Activated CD4-positive, alpha-beta T cell treated with anti-CD3 and anti-CD28 coated beads, Interleukin-2, amount 50 U/mL, for 16 hours (primary cell): ENCODE measurements around the gene DAAM1.

Experiments
- DNase-seq: peaks from one replicate; pipeline ENCODE4 v3.0.0-alpha.2; 2020

The DAAM1 gene

DNA sequence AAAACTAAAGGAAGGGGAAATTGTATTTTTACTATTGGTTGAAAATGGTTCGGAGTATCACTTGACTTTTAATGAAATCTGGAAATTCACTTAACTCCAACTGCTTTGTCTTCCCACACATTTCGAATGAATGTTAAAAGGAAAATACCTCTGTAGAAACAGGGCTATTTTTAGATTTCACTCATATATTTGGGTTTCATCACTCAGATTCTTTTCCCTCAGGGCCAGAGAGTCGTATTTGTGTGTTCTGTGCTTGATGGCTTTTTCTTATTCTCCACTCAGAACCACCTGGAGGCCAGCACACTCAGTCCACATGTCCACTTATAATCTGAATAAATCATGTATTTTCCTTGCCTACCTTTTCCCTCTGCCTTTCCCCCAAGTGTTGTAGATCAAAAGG lies 40.0 kb downstream of the DAAM1 start:
- DNase-seq = no peak

GRCh38 chr14:59229653-59230406 lies 41.4 kb downstream of the DAAM1 start:
- no peak for DNase-seq

GRCh38 chr14:59236195-59236594 lies 47.7 kb downstream of the DAAM1 start:
- no peak for DNase-seq

GRCh38 chr14:59238216-59238615 lies 49.7 kb downstream of the DAAM1 start:
- no peak for DNase-seq

- no peak for DNase-seq
These were observed 50.6 kb downstream of the DAAM1 start for GRCh38 chr14:59239022-59239421.

- no peak for DNase-seq
These were observed 51.9 kb downstream of the DAAM1 start for GRCh38 chr14:59240356-59240755.

DNA sequence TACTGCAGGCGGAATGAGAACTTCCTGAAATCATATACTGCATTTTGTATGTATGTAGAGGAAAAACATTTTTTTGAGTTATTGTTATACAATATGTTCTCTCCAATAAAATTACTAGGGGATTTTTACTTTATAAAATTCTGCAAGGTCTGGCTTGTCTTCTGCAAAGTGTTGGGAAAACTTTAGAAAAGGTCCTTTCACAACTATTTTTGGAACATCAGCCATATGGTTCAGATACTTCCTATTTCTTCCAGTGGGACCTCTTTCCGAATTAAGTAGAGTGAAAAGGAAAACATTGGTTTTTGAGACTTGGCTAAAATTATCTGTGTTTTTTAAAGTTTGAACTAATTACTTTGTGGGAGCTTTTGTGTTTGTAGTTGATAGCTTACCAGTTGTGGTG lies 52.7 kb downstream of the DAAM1 start:
- no peak for DNase-seq

- no peak for DNase-seq
These were observed 54.7 kb downstream of the DAAM1 start for GRCh38 chr14:59243174-59243573.

DNA sequence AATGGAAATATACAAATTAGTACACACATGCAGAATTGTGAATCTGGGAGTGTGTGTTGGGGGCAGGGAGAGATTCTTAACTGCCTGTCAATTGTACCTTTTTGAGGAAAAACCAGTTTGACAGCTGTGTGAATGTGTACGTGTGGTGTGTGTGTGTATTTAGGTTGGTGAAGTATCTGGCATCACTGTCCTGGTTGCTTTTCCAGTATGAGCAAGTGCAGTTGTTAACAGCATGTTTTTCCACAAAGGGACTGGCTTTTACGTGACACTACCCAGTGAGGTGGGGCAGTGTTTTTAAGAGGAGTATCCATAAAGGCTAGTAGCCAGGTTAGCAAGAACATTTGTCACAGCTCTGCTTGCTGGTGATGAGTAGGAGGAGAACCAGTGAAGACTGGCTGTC lies 56.1 kb downstream of the DAAM1 start:
- no peak for DNase-seq

DNA sequence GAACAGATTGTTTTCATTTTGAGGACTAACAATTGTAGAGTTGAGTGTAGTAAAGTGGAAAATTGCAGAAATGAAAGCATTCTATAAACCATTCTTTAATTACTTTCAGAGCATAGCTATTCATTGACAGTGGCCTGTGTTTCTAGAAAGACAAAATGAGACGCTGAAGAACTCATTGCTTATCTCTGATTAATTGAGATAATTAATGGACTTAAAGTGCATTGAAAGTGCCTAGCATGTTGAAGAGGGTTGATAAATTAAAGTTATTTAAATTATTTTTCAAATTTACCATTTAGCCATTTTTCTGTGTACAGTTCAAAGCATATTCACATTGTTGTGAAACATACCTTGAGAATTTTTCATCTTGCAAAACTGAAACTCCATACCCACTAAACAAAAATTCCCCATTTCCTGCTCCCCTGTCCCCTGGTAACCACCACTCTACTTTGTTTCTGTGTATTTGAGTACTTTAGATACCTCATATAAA lies 57.4 kb downstream of the DAAM1 start:
- DNase-seq = no peak

GRCh38 chr14:59246566-59246965 lies 58.1 kb downstream of the DAAM1 start:
- DNase-seq = no peak

DNA sequence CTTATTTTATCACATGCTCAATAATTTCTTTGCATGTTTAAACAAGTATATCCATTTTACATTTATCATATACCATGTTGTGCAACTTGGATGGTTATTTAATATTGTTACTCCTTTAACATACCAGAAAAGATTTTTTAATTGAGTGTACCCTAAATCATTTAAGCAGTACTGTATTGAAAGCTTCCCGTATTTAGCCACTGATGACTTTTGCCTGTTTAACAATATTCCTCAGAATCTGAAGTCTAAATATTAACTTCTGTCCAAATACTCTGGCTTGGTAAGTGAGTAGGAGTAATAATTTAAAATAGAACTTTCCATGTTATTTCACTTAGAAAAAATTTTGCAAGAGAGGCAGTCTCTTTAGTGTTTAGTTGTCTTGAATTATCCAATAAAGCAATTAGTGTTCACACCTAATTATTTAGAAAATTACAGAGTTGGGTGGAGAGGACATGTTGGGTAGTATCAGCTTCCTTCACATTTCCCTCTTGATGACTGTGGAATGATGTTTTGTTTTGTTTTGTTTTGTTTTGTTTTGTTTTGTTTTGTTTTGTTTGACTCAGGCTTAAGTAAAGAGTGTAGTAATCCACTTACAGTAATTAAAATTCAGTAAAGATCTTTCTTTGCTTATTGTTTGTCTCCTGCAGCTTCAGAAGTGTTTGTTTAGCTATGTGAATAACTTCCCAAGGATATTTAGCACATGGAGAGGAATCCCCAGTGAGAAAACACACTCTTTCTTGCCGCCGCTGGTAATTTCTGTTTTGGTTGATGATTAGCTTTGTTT lies 59.5 kb downstream of the DAAM1 start:
- no peak for DNase-seq

- no peak for DNase-seq
These were observed 60.6 kb downstream of the DAAM1 start for GRCh38 chr14:59249029-59249428.

GRCh38 chr14:59251811-59252771 lies 63.6 kb downstream of the DAAM1 start:
- DNase-seq = no peak

- DNase-seq = no peak
These were observed 64.5 kb downstream of the DAAM1 start for GRCh38 chr14:59252772-59253500.

- DNase-seq = no peak
These were observed 65.1 kb downstream of the DAAM1 start for GRCh38 chr14:59253527-59253926.

- no peak for DNase-seq
These were observed 65.9 kb downstream of the DAAM1 start for GRCh38 chr14:59254146-59254910.

DNA sequence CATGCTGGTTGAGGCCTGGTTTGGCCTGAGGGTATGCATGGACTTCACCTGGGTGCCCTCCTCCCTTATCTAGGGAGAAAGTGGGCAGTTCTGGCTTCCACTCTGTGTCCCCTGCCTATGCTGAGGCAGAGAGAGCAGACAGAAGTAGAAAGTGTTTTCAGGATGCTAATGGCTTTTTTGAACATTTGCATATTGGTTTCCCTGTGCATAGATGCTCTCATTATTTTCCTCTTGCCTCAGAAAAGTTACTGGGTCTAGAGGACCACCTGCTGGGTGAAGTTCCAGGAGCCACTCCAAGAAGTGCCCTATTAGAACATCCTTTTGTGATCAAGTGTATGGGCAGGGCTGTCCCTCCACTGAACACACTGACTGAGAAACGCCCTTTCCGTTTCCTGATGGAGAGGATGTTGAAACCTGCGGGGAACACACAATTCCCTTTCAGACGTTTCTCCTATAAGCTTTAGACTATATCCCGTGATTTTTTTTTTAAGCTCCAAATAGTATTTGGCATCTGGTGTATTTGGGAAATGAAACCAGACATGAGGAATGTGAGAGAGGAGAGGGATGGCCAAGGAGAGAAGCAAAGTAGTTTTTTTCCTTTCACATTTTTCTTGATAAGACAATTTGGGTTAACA lies 66.6 kb downstream of the DAAM1 start:
- DNase-seq = no peak

DNA sequence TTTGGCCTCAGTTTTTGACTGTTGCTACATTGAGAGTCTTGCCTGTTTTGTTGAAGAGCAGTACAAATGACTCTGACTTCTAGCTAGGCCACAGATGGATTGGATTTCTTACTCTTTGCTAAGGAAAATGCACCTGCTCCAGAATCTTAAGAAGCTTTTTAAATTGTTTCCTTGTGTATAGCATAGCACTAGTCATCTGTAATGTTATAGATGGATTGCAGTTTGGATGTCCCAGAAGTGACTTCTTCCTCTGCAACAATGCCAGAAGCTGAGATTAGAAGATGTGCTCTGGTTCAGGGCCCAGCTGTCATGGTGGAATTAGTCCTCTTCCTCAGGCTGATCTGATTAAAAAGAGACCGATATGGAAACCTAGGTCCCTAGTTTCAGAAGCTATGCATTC lies 67.9 kb downstream of the DAAM1 start:
- DNase-seq = no peak

DNA sequence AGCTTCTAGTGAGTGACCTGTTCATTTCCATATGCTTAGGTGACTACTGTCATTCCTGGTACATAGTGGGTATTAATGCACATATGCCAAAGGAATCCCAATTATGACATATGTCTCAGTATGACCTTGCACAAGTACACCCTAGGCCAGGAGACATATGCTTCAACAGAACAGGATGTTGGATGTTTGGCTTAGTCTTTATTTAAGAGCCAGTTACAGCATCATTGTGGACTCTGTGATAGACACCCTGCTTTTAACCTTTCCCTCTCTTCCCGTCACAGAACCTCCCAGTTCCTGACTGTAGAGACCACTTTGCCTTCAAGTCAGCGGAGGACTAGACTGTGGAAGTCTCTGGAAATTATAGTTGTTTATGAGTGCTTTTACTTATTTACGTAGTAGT lies 72.9 kb downstream of the DAAM1 start:
- DNase-seq = no peak
